Keratinocyte (primary cell): ENCODE data around the gene SPRED2.

Experiments
- CTCF ChIP-seq, 3 experiments: IDR thresholded peaks in 1 of 3; conservative IDR thresholded peaks in 1 of 3; optimal IDR thresholded peaks in 1 of 3; 2 replicates in 2 of 3; 3 replicates in 1 of 3; pipeline versions ENCODE3 to v1.5.1; 2011; ENCODE audit warnings: low read length in 3 of 3, mild to moderate bottlenecking in 3 of 3, moderate library complexity in 2 of 3, control low read depth in 1 of 3, inconsistent platforms in 1 of 3; ENCODE audit not compliant: insufficient read depth in 2 of 3; ENCODE audit errors: extremely low read depth in 1 of 3
- EZH2 ChIP-seq: IDR thresholded peaks from one replicate; pipeline ENCODE4 v1.6.1; 2012; ENCODE audit warnings: inconsistent platforms, mild to moderate bottlenecking, low read length, moderate library complexity

GRCh38 chr2:65339648-65340047 lies 92.8 kb downstream of the SPRED2 start:
- TF ChIP-seq CTCF (optimal IDR thresholded peaks at IDR 0.05 in 1 of 3, IDR thresholded peaks at IDR 0.05 in 1 of 3, conservative IDR thresholded peaks at IDR 0.05 in 1 of 3; ENCODE audit: extremely low read depth in 1 of 3, insufficient read depth in 2 of 3, low read length in 3 of 3) (no peak), EZH2 (no peak)
